ENCODE results near the gene TPCN1. TPM values are rescaled to one million over a fixed set of nuclear protein-coding genes. Genes with fewer than 3 reads are reported as not detected.

Gene TPCN1
- total RNA-seq, 1 experiment from 2014 or later: 29.7 TPM

- ATAC-seq (no peak), DNase-seq (ENCODE audit: low read depth, low spot score) (no peak)
- POLR2A ChIA-PET: no interaction called here
- no peaks in the 10 kb centered on the region for H3K9me2 ChIP-seq (ENCODE audit: insufficient read depth)
- TF ChIP-seq, protein P1, sequence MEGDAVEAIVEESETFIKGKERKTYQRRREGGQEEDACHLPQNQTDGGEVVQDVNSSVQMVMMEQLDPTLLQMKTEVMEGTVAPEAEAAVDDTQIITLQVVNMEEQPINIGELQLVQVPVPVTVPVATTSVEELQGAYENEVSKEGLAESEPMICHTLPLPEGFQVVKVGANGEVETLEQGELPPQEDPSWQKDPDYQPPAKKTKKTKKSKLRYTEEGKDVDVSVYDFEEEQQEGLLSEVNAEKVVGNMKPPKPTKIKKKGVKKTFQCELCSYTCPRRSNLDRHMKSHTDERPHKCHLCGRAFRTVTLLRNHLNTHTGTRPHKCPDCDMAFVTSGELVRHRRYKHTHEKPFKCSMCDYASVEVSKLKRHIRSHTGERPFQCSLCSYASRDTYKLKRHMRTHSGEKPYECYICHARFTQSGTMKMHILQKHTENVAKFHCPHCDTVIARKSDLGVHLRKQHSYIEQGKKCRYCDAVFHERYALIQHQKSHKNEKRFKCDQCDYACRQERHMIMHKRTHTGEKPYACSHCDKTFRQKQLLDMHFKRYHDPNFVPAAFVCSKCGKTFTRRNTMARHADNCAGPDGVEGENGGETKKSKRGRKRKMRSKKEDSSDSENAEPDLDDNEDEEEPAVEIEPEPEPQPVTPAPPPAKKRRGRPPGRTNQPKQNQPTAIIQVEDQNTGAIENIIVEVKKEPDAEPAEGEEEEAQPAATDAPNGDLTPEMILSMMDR (IDR thresholded peaks at IDR 0.05 in 2 of 3, conservative IDR thresholded peaks at IDR 0.05 in 1 of 3; ENCODE audit: borderline replicate concordance in 1 of 3, insufficient read depth in 1 of 3, low read depth in 2 of 3, low read length in 2 of 3): no peak
- no peak for TF ChIP-seq SRF (IDR thresholded peaks at IDR 0.05; ENCODE audit: low read depth)
- TF ChIP-seq EZH2phosphoT487 (IDR thresholded peaks at IDR 0.05; ENCODE audit: borderline replicate concordance): no peak
- TF ChIP-seq CBX3 (IDR thresholded peaks at IDR 0.05; ENCODE audit: low read depth): no peak
- no peak for TF ChIP-seq EGR1 (IDR thresholded peaks at IDR 0.05; ENCODE audit: low read depth)
- no peak for TF ChIP-seq TCF7L2 (IDR thresholded peaks at IDR 0.05; ENCODE audit: borderline replicate concordance, extremely low read depth, insufficient read depth, insufficient read length)
- TF ChIP-seq JUND (IDR thresholded peaks at IDR 0.05): no peak
- no peak for TF ChIP-seq YY1 (IDR thresholded peaks at IDR 0.05; ENCODE audit: extremely low read depth, insufficient replicate concordance, low read depth, low read length)
- TF ChIP-seq ZFX (IDR thresholded peaks at IDR 0.05): no peak
- TF ChIP-seq ZNF274 (IDR thresholded peaks at IDR 0.05; ENCODE audit: low read depth, low read length): no peak
- no peak for TF ChIP-seq FOSL1 (IDR thresholded peaks at IDR 0.05; ENCODE audit: low read depth)
- TF ChIP-seq, protein P2, sequence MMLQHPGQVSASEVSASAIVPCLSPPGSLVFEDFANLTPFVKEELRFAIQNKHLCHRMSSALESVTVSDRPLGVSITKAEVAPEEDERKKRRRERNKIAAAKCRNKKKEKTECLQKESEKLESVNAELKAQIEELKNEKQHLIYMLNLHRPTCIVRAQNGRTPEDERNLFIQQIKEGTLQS (IDR thresholded peaks at IDR 0.05): no peak
- TF ChIP-seq CEBPB (IDR thresholded peaks at IDR 0.05; ENCODE audit: low read depth): no peak
- TF ChIP-seq POLR2A (IDR thresholded peaks at IDR 0.05; ENCODE audit: borderline replicate concordance, extremely low read depth, insufficient read depth, insufficient read length): no peak
- no peak for TF ChIP-seq SIN3A (IDR thresholded peaks at IDR 0.05; ENCODE audit: low read depth)
- TF ChIP-seq SP1 (IDR thresholded peaks at IDR 0.05; ENCODE audit: low read depth): no peak
- TF ChIP-seq, protein P3, sequence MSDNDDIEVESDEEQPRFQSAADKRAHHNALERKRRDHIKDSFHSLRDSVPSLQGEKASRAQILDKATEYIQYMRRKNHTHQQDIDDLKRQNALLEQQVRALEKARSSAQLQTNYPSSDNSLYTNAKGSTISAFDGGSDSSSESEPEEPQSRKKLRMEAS (IDR thresholded peaks at IDR 0.05): no peak
- no peak for TF ChIP-seq RAD21 (IDR thresholded peaks at IDR 0.05; ENCODE audit: low read depth)
- H3K27me3 ChIP-seq (ENCODE audit: insufficient read depth, low read length): no peaks in the 10 kb centered on the region
- intact Hi-C loops (cut with micrococcal nuclease): loop anchor here (5.0 to 10.0 kb wide), 2 partner anchors 99 to 137 kb away; partner anchors contain the start of gene SLC8B1
- H4K20me1 ChIP-seq (ENCODE audit: insufficient read depth): no peaks in the 10 kb centered on the region
- no peaks in the 10 kb centered on the region for H3K79me2 ChIP-seq (ENCODE audit: insufficient read depth, low read length)
- RAD21 ChIA-PET (ENCODE audit: low non-redundant PET in 1 of 2, low total read pairs in 2 of 2, uncharacterized antibody in 2 of 2, unreplicated experiment in 2 of 2): no interaction called here
- no peak overlapping the region for H3K4me3 ChIP-seq (replicated peaks in 1 of 2; ENCODE audit: low read depth in 1 of 2, low read length in 2 of 2)
- no peak overlapping the region for H3K9ac ChIP-seq (ENCODE audit: low read length)
- peaks cover 17 to 31% of the 10 kb centered on the region in 2 experiments for H3K4me1 ChIP-seq (ENCODE audit: control insufficient read depth in 1 of 2, insufficient read depth in 2 of 2, low read length in 2 of 2)
- no peak overlapping the region for H2AFZ ChIP-seq (ENCODE audit: low read depth, low read length, poor library complexity, severe bottlenecking)
- no peak overlapping the region for H3K27ac ChIP-seq (ENCODE audit: low read depth, low read length)
- BruUV-seq (replicated peaks): no TSS peak
- no peaks in the 10 kb centered on the region for H3K9me3 ChIP-seq (ENCODE audit: control insufficient read depth in 1 of 2, insufficient read depth in 1 of 2, low read depth in 1 of 2, low read length in 2 of 2)
- no peaks in the 10 kb centered on the region for H3K36me3 ChIP-seq (ENCODE audit: control insufficient read depth in 1 of 2, insufficient read depth in 2 of 2, low read length in 2 of 2)
- CTCF ChIA-PET: no interaction called here
- no peak overlapping the region for H3K4me2 ChIP-seq (ENCODE audit: low read length)
Observed at GRCh38 chr12:113198296-113198695, 23.0 kb upstream of the TPCN1 start.

Data from HCT116 (cell line).